HG03460 (cell line): Measurements from ENCODE around the gene GABRB1.
"Not testable (repeated sequence)": the region's sequence is repeated elsewhere in the genome, so short reads cannot be mapped to it uniquely, and the experiment has no call there.

ENCODE experiments used
- ATAC-seq: cut with Tn5 transposase; IDR thresholded peaks from one replicate; pipeline ENCODE4 v1.9.1; 2021; ENCODE audit not compliant: unreplicated experiment

The GABRB1 gene

GRCh38 chr4:47275595-47275994 is 244.2 kb downstream of the GABRB1 start:
- no peak for ATAC-seq

GRCh38 chr4:47278631-47279030 is 247.3 kb downstream of the GABRB1 start:
- ATAC-seq: no peak

- ATAC-seq: peak; percentile 85
Measured at GRCh38 chr4:47287735-47288134, 256.4 kb downstream of the GABRB1 start.

GRCh38 chr4:47289805-47290204 is 258.4 kb downstream of the GABRB1 start:
- ATAC-seq: no peak

GRCh38 chr4:47290873-47291272 is 259.5 kb downstream of the GABRB1 start:
- ATAC-seq: not testable (repeated sequence)

- ATAC-seq: no peak
Measured at GRCh38 chr4:47309165-47309564, 277.8 kb downstream of the GABRB1 start.

- no peak for ATAC-seq
Measured at GRCh38 chr4:47312170-47312569, 280.8 kb downstream of the GABRB1 start.

- ATAC-seq: no peak
Measured at GRCh38 chr4:47313384-47313783, 282.0 kb downstream of the GABRB1 start.

- ATAC-seq: no peak
Measured at GRCh38 chr4:47315346-47315745, 284.0 kb downstream of the GABRB1 start.

- no peak for ATAC-seq
Measured at GRCh38 chr4:47326025-47326424, 294.7 kb downstream of the GABRB1 start.

- ATAC-seq: no peak
Measured at GRCh38 chr4:47330866-47331265, 299.5 kb downstream of the GABRB1 start.

- ATAC-seq: no peak
Measured at GRCh38 chr4:47334652-47335051, 303.3 kb downstream of the GABRB1 start.

- no peak for ATAC-seq
Measured at GRCh38 chr4:47337893-47338292, 306.5 kb downstream of the GABRB1 start.

GRCh38 chr4:47340914-47341313 is 309.5 kb downstream of the GABRB1 start:
- ATAC-seq: no peak

- ATAC-seq: no peak
Measured at GRCh38 chr4:47342796-47343195, 311.4 kb downstream of the GABRB1 start.

GRCh38 chr4:47349326-47349725 is 318.0 kb downstream of the GABRB1 start:
- no peak for ATAC-seq

- ATAC-seq: no peak
Measured at GRCh38 chr4:47355568-47355967, 324.2 kb downstream of the GABRB1 start.

- ATAC-seq: no peak
Measured at GRCh38 chr4:47359891-47360290, 328.5 kb downstream of the GABRB1 start.

- no peak for ATAC-seq
Measured at GRCh38 chr4:47367761-47368160, 336.4 kb downstream of the GABRB1 start.

- ATAC-seq: no peak
Measured at GRCh38 chr4:47368211-47368610, 336.8 kb downstream of the GABRB1 start.

GRCh38 chr4:47372561-47372960 is 341.2 kb downstream of the GABRB1 start:
- no peak for ATAC-seq

- ATAC-seq: no peak
Measured at GRCh38 chr4:47373174-47373573, 341.8 kb downstream of the GABRB1 start.

- no peak for ATAC-seq
Measured at GRCh38 chr4:47373709-47374108, 342.3 kb downstream of the GABRB1 start.

- ATAC-seq: no peak
Measured at GRCh38 chr4:47374477-47374876, 343.1 kb downstream of the GABRB1 start.
